Measurements from ENCODE around the gene COX6B2. TPM values are rescaled to one million over a fixed set of nuclear protein-coding genes. Genes with fewer than 3 reads are reported as not detected.

COX6B2 gene
- total RNA-seq, 2 experiments from 2014 or later, result not detected

GRCh38 chr19:55304980-55305379 is 49.5 kb downstream of the COX6B2 start:
- peaks cover 4% of the 10 kb centered on the region for H3K4me1 Mint-ChIP-seq
- H3K4me3 Mint-ChIP-seq, result no peak overlapping the region
- no peak for DNase-seq
- no peaks in the 10 kb centered on the region for H3K27me3 Mint-ChIP-seq
- H3K9me3 Mint-ChIP-seq, result no peaks in the 10 kb centered on the region
- H3K27ac Mint-ChIP-seq, result no peak overlapping the region
- H3K36me3 Mint-ChIP-seq, result peaks cover 5% of the 10 kb centered on the region

- no peaks in the 10 kb centered on the region for H3K27me3 Mint-ChIP-seq
- H3K4me3 Mint-ChIP-seq, result no peak overlapping the region
- H3K36me3 Mint-ChIP-seq, result peaks cover 5% of the 10 kb centered on the region
- no peak overlapping the region for H3K27ac Mint-ChIP-seq
- no peaks in the 10 kb centered on the region for H3K9me3 Mint-ChIP-seq
- peaks cover 4% of the 10 kb centered on the region for H3K4me1 Mint-ChIP-seq
- DNase-seq, result peak; percentile 38
Observed at GRCh38 chr19:55304279-55304978, 50.1 kb downstream of the COX6B2 start.

GRCh38 chr19:55303477-55303876 is 51.0 kb downstream of the COX6B2 start:
- Mint-ChIP-seq H3K4me1 (peaks cover 4% of the 10 kb centered on the region), H3K9me3 (no peaks in the 10 kb centered on the region), H3K27me3 (no peaks in the 10 kb centered on the region), H3K27ac (no peak overlapping the region), H3K4me3 (no peak overlapping the region), H3K36me3 (peaks cover 5% of the 10 kb centered on the region)
- DNase-seq, result no peak

- Mint-ChIP-seq H3K9me3 (no peaks in the 10 kb centered on the region), H3K4me1 (peaks cover 4% of the 10 kb centered on the region), H3K27me3 (no peaks in the 10 kb centered on the region), H3K4me3 (peak overlapping the region; percentile 82), H3K27ac (peak overlapping the region; percentile 87), H3K36me3 (peaks cover 5% of the 10 kb centered on the region)
- no peak for DNase-seq
Observed at GRCh38 chr19:55302318-55302703, 52.2 kb downstream of the COX6B2 start.

GRCh38 chr19:55301459-55302317 is 52.8 kb downstream of the COX6B2 start:
- Mint-ChIP-seq H3K36me3 (peaks cover 5% of the 10 kb centered on the region), H3K4me1 (peaks cover 4% of the 10 kb centered on the region), H3K4me3 (peak overlapping the region; percentile 82), H3K9me3 (no peaks in the 10 kb centered on the region), H3K27me3 (no peaks in the 10 kb centered on the region), H3K27ac (peak overlapping the region; percentile 87)
- peak; percentile 93 for DNase-seq

GRCh38 chr19:55300886-55301458 is 53.5 kb downstream of the COX6B2 start:
- no peaks in the 10 kb centered on the region for H3K9me3 Mint-ChIP-seq
- no peaks in the 10 kb centered on the region for H3K27me3 Mint-ChIP-seq
- peak overlapping the region; percentile 82 for H3K4me3 Mint-ChIP-seq

GRCh38 chr19:55299991-55300390 is 54.5 kb downstream of the COX6B2 start:
- Mint-ChIP-seq H3K27me3 (no peaks in the 10 kb centered on the region), H3K9me3 (no peaks in the 10 kb centered on the region), H3K27ac (no peak overlapping the region), H3K4me3 (no peak overlapping the region), H3K36me3 (no peaks in the 10 kb centered on the region), H3K4me1 (peaks cover 7% of the 10 kb centered on the region)
- no peak for DNase-seq

More at GRCh38 chr19:55300886-55301458, 53.5 kb downstream of the COX6B2 start:
- Mint-ChIP-seq H3K4me1 (peaks cover 6% of the 10 kb centered on the region), H3K27ac (no peak overlapping the region), H3K36me3 (peaks cover 2% of the 10 kb centered on the region)
- no peak for DNase-seq

Other genes with a start within 250 kb of the COX6B2 start
- 10 to 100 TPM; 67.2 to 73.5 TPM for gene PPP1R12C, start 237.1 kb downstream of the COX6B2 start, total RNA-seq
- not detected for gene TNNT1, start 205.5 kb downstream of the COX6B2 start, total RNA-seq
- under 1 TPM in 1 of 2 experiments, not detected in 1; 0.25 TPM for gene TNNI3, start 197.0 kb downstream of the COX6B2 start, total RNA-seq
- not detected for gene DNAAF3, start 188.1 kb downstream of the COX6B2 start, total RNA-seq
- gene SYT5, start 174.4 kb downstream of the COX6B2 start, total RNA-seq, result not detected
- not detected for gene PTPRH, start 145.2 kb downstream of the COX6B2 start, total RNA-seq
- gene TMEM86B, start 126.0 kb downstream of the COX6B2 start, total RNA-seq, result 1 to 10 TPM; 7.3 to 7.9 TPM
- 100 to 1,000 TPM; 226 to 227 TPM for gene PPP6R1, start 95.7 kb downstream of the COX6B2 start, total RNA-seq
- 10 to 100 TPM; 68.0 to 69.7 TPM for gene HSPBP1, start 74.6 kb downstream of the COX6B2 start, total RNA-seq
- 1 to 10 TPM; 5.6 to 6.4 TPM for gene BRSK1, start 70.7 kb downstream of the COX6B2 start, total RNA-seq
- not detected for gene TMEM150B, start 29.4 kb downstream of the COX6B2 start, total RNA-seq
- 10 to 100 TPM; 14.9 to 15.4 TPM for gene KMT5C, start 14.8 kb downstream of the COX6B2 start, total RNA-seq
- not detected for gene GARIN5B, start 8.5 kb upstream of the COX6B2 start, total RNA-seq
- gene IL11, start 15.7 kb upstream of the COX6B2 start, total RNA-seq, result not detected
- gene TMEM190, start 22.1 kb upstream of the COX6B2 start, total RNA-seq, result not detected
- 10 to 100 TPM; 10.1 to 10.8 TPM for gene TMEM238, start 29.6 kb upstream of the COX6B2 start, total RNA-seq
- 1,000 to 10,000 TPM; 2,585 to 2,613 TPM for gene RPL28, start 31.2 kb upstream of the COX6B2 start, total RNA-seq
- gene UBE2S, start 53.1 kb upstream of the COX6B2 start, total RNA-seq, result 100 to 1,000 TPM; 323 to 325 TPM
- not detected for gene SHISA7, start 88.6 kb upstream of the COX6B2 start, total RNA-seq
- 10 to 100 TPM; 35.7 to 37.5 TPM for gene ISOC2, start 106.9 kb upstream of the COX6B2 start, total RNA-seq
- not detected for gene C19orf85, start 110.0 kb upstream of the COX6B2 start, total RNA-seq
- gene ZNF628, start 121.9 kb upstream of the COX6B2 start, total RNA-seq, result 10 to 100 TPM in 1 of 2 experiments, 1 to 10 TPM in 1; 8.8 to 10.3 TPM
- gene NAT14, start 130.5 kb upstream of the COX6B2 start, total RNA-seq, result 10 to 100 TPM; 24.8 to 24.9 TPM
- 1 to 10 TPM in 1 of 2 experiments, under 1 TPM in 1; 0.46 to 1.4 TPM for gene SSC5D, start 133.7 kb upstream of the COX6B2 start, total RNA-seq
- gene SBK2, start 182.4 kb upstream of the COX6B2 start, total RNA-seq, result not detected
- not detected for gene SBK3, start 190.8 kb upstream of the COX6B2 start, total RNA-seq
- gene ZNF579, start 226.1 kb upstream of the COX6B2 start, total RNA-seq, result 1 to 10 TPM; 5.5 to 6.1 TPM
- gene FIZ1, start 244.8 kb upstream of the COX6B2 start, total RNA-seq, result 10 to 100 TPM; 19.8 to 20.7 TPM
- gene ZNF524, start 245.6 kb upstream of the COX6B2 start, total RNA-seq, result 10 to 100 TPM; 10.8 to 11.5 TPM